Left ventricle myocardium inferior (tissue), 1 donor: Measurements from ENCODE around the gene NME9. TPM values are rescaled to one million over a fixed set of nuclear protein-coding genes. Genes with fewer than 3 reads are reported as not detected.
A peak's percentile ranks its signal among the peaks of the same experiment; 100 is the strongest.

Source experiments
- DNase-seq: peaks from one replicate; pipeline ENCODE4 v3.0.0-alpha.2; 2020
- H3K27ac ChIP-seq: fragments of 200-600 bp; replicated peaks from 2 replicates; pipeline ENCODE4 v1.8.0; 2021
- H3K27me3 ChIP-seq: fragments of 200-600 bp; 2 replicates; pipeline ENCODE4 v1.8.0; 2021; ENCODE audit warnings: low read depth
- H3K36me3 ChIP-seq: fragments of 200-600 bp; 2 replicates; pipeline ENCODE4 v1.8.0; 2021
- H3K4me1 ChIP-seq: fragments of 200-600 bp; 2 replicates; pipeline ENCODE4 v1.8.0; 2021
- H3K4me3 ChIP-seq: fragments of 200-600 bp; 2 replicates; pipeline ENCODE4 v1.8.0; 2021; ENCODE audit warnings: mild to moderate bottlenecking, moderate library complexity
- H3K9me3 ChIP-seq: fragments of 200-600 bp; replicated peaks from 2 replicates; pipeline ENCODE4 v1.8.0; 2021
- intact Hi-C: fragments of 100-400 bp; cut with micrococcal nuclease; formaldehyde crosslinking; loops from one replicate; pipeline ENCODE4 v1.11.0; 2022
- total RNA-seq: library from RNA; stranded (reverse); fragmentation: NEBNext Ultra II Directional; extraction: Animal tissue kit (Norgen Biotek cat#: 25700); gene quantifications from one replicate; pipeline ENCODE4 v1.2.1, GENCODE V29; 2021
- TF ChIP-seq, protein P1 (sequence below): fragments of 200-600 bp; IDR thresholded peaks from 2 replicates; pipeline ENCODE4 v1.8.0; 2021; ENCODE audit warnings: antibody characterized with exemption, mild to moderate bottlenecking, borderline replicate concordance
- donor health status: DM: no; HTN: yes; CAD: no; lungs with severe emphysema.

The NME9 gene
- total RNA-seq, 1 donor from 2014 or later, result not detected

DNA sequence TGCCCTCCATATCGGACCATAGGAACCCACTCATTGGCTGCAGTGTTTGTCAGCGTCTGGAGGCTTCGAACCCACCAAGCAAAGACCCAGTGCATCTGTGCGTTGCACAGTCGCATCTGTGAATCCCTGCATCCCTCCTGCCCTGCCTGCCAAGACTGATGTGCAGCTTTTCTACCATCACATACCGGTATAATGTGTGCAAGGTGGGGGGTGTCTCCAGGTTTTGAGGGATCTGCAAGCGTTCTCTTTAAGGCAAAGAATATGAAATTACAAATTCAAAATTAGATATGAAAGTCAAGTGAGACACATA is 288 bp upstream of the NME9 start:
- intact Hi-C loops, result loop anchor here (10.0 kb wide), 1 partner anchor 85 kb away; no protein-coding TSS in a partner anchor
- Histone ChIP-seq H3K27ac (peak overlapping the region; percentile 55), H3K27me3 (no peaks in the 10 kb centered on the region), H3K9me3 (no peaks in the 10 kb centered on the region), H3K4me1 (peaks cover 24% of the 10 kb centered on the region), H3K36me3 (no peaks in the 10 kb centered on the region), H3K4me3 (peak overlapping the region; percentile 85)
- no peak for DNase-seq
- TF ChIP-seq, protein P1, sequence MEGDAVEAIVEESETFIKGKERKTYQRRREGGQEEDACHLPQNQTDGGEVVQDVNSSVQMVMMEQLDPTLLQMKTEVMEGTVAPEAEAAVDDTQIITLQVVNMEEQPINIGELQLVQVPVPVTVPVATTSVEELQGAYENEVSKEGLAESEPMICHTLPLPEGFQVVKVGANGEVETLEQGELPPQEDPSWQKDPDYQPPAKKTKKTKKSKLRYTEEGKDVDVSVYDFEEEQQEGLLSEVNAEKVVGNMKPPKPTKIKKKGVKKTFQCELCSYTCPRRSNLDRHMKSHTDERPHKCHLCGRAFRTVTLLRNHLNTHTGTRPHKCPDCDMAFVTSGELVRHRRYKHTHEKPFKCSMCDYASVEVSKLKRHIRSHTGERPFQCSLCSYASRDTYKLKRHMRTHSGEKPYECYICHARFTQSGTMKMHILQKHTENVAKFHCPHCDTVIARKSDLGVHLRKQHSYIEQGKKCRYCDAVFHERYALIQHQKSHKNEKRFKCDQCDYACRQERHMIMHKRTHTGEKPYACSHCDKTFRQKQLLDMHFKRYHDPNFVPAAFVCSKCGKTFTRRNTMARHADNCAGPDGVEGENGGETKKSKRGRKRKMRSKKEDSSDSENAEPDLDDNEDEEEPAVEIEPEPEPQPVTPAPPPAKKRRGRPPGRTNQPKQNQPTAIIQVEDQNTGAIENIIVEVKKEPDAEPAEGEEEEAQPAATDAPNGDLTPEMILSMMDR, result no peak

DNA sequence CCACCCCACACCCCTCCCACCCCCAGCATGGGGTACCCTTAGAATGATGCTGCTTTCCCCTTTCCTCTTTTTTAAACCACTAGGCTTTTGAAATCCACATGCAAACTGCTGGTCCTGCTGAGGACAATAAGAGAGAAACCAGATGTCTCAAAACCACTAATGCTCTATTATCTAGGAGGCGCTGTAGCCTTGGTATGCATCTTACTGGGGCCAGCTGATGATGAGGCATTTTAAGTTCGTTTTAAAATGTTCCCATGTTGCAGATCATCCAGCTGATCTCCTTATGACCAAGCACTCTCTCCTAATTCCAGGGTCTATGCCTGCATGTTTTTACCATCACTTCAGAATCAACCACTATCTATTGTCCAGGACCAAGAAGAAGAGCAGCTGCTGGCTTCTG is 1.3 kb downstream of the NME9 start:
- Histone ChIP-seq H3K9me3 (no peaks in the 10 kb centered on the region), H3K36me3 (no peaks in the 10 kb centered on the region), H3K27ac (no peak overlapping the region), H3K27me3 (no peaks in the 10 kb centered on the region), H3K4me3 (peak overlapping the region; percentile 85), H3K4me1 (peaks cover 29% of the 10 kb centered on the region)
- intact Hi-C loops, result no loop called here
- no peak for DNase-seq
- TF ChIP-seq, protein P1, result no peak

DNA sequence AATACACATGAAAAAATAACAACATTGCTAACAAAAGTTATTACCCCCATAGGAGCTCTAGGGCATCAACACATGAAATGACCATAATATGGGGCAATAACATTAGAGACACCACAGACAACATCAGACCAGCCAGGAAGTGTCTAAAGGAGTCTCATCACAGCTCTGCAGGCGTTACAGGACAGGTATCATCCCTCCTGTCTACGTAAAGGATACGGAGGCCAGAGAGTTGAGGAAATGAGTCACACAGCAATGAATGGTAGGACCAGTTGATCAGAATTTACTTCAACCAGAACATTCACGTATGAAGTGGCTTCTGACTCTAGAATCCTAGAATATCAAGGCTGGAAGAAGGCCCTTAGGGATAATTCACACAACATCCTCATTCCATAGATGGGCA is 1.8 kb downstream of the NME9 start:
- Histone ChIP-seq H3K27ac (no peak overlapping the region), H3K9me3 (no peaks in the 10 kb centered on the region), H3K4me3 (no peak overlapping the region), H3K36me3 (no peaks in the 10 kb centered on the region), H3K27me3 (no peaks in the 10 kb centered on the region), H3K4me1 (peaks cover 29% of the 10 kb centered on the region)
- TF ChIP-seq, protein P1, result no peak
- intact Hi-C loops, result no loop called here
- DNase-seq, result no peak

DNA sequence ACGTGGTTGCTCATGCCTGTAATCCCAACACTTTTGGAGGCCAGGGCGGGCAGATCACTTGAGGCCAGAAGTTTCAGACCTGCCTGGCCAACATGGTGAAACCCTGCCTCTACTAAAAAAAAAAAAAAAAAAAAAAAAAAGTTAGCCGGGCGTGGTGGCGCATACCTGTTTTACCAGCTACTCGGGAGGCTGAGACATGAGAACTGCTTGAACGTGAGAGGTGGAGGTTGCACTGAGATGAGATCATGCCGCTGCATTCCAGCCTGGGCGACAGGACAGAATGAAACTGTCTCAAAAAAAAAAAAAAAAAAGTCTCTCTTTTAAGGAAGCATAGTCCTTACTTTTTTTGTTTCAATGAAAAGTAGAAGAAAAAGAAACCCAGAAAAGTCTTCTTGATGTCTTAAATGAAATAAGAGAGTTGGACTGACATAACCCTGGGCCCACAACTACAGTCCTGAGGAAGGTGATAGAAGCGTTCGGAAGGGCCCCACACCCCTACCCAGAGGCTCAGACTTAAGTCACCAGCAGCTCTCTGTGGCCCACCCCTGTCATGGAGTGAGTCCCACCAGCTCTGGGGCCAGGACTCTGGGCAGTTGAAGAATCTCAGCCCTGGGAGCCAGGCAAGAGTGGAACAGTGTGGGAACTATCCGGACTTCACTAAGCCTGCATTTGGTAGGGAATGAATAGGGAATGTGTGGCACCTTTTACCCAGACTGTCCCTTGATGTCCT is 2.6 kb downstream of the NME9 start:
- intact Hi-C loops, result no loop called here
- peaks cover 25% of the 10 kb centered on the region for H3K4me1 ChIP-seq
- no peaks in the 10 kb centered on the region for H3K27me3 ChIP-seq
- no peak overlapping the region for H3K4me3 ChIP-seq
- H3K36me3 ChIP-seq, result no peaks in the 10 kb centered on the region
- TF ChIP-seq, protein P1, result no peak
- no peak for DNase-seq
- H3K9me3 ChIP-seq, result no peaks in the 10 kb centered on the region
- no peak overlapping the region for H3K27ac ChIP-seq

DNA sequence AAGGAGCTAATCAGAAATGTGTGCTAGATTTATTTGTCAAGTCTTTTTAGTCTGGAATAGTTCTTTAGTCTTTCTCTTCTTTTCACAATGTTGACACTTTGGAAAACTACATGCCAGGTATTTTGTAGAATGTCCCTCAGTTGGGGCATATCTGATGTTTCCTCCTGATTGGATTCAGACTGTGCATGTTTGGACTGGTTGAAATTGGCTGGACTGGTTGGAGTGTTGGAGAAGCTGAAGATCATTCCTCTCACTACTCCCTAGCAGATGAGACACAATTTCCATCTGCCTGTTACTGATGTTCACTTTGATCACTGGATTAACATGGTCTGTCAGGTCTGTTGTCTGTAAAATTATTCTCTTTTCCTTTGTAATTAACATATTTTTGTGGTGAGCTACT is 3.7 kb downstream of the NME9 start:
- no peaks in the 10 kb centered on the region for H3K27me3 ChIP-seq
- H3K4me1 ChIP-seq, result peaks cover 25% of the 10 kb centered on the region
- DNase-seq, result no peak
- TF ChIP-seq, protein P1, result no peak
- intact Hi-C loops, result no loop called here
- H3K36me3 ChIP-seq, result no peaks in the 10 kb centered on the region
- H3K27ac ChIP-seq, result no peak overlapping the region
- H3K4me3 ChIP-seq, result no peak overlapping the region
- H3K9me3 ChIP-seq, result no peaks in the 10 kb centered on the region
